Fibroblast of lung (primary cell): Measurements from ENCODE around the gene TOMM70.

Experiments used
- CTCF ChIP-seq, 2 donors: IDR thresholded peaks in 1 of 2; conservative IDR thresholded peaks in 1 of 2; 1 replicate in 1 of 2; 2 replicates in 1 of 2; pipeline ENCODE4 v1.5.1; 2011 to 2012; ENCODE audit warnings: low read length in 2 of 2, control low read depth in 1 of 2, inconsistent platforms in 1 of 2, low read depth in 1 of 2, mild to moderate bottlenecking in 1 of 2
- EZH2 ChIP-seq: IDR thresholded peaks from 2 replicates; pipeline ENCODE4 v1.5.1; 2012; ENCODE audit warnings: low read length, control low read depth, mild to moderate bottlenecking; ENCODE audit errors: missing control alignments

- TF ChIP-seq CTCF (conservative IDR thresholded peaks at IDR 0.05 in 1 of 2, IDR thresholded peaks at IDR 0.05 in 1 of 2; ENCODE audit: low read depth in 1 of 2, low read length in 2 of 2) (no peak), EZH2 (no peak)
These were observed 24.6 kb downstream of the TOMM70 start for GRCh38 chr3:100376301-100376700.
